UCSD-AML1 (cell line): Measurements from ENCODE around the gene CAPN10.
A peak's percentile ranks its signal among the peaks of the same experiment; 100 is the strongest.

ENCODE experiments used
- DNase-seq: peaks from one replicate; lab custom pipeline; 2025; ENCODE audit not compliant: unreplicated experiment; lab: John Stamatoyannopoulos, UW

Gene CAPN10

DNA sequence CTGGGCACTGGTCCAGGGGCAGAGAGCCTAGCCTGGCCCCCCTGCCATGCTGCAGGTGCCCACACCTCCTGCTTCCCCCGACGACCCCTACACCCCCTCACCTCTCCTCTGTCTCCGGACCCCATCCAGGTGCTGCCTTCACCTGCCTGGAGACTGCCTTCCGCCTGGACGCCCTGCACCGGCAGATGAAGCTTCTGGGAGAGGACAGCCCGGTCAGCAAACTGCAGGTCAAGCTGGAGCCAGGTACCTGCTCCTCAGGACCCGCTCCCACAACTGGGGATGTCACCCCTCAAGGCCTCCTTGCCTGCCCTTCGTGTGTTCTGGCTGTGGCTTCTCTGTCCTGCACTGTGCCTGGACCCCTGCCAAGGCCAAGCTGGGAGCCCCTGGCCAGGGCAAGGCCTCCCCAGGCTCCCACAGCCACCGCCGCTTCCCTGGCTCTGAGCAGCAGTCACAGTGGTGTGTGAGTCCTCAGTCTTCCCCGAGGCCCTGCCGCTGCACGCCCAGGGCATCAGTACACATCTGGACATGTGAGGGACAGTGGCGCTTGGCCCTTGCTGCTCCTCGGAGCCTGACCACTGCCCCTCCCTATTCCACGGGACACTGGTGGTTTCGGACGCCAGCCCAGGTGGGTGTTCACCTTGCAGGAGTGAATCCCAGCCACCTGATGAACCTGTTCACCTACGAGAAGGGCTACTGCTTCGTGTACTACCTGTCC lies 12.0 kb upstream of the CAPN10 start:
- no peak for DNase-seq

GRCh38 chr2:240575101-240575965 lies 11.2 kb upstream of the CAPN10 start:
- DNase-seq: no peak

GRCh38 chr2:240576036-240576435 lies 10.5 kb upstream of the CAPN10 start:
- no peak for DNase-seq

DNA sequence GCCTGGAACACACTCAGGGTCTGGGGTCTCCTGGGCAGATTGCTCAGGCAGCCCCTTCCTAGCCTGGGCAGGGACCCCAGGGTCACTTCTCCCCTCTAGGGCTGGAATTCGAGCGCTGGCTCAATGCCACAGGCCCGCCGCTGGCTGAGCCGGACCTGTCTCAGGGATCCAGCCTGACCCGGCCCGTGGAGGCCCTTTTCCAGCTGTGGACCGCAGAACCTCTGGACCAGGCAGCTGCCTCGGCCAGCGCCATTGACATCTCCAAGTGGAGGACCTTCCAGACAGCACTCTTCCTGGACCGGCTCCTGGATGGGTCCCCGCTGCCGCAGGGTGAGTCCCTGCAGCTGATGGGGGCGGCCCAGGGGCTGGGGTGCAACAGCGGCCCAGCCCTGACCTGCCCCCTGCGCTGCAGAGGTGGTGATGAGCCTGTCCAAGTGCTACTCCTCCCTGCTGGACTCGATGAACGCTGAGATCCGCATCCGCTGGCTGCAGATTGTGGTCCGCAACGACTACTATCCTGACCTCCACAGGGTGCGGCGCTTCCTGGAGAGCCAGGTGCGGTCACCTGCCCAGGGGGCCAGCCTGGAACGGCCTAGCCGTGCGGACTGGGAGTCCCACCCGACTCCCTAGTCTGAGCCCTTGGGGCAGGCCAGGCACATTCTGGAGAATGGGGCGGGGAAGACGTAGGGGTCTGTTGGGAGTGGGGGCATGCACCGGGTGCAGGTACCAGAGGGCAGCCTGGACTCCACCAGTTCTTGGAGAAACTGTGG lies 9.9 kb upstream of the CAPN10 start:
- no peak for DNase-seq

- DNase-seq: no peak
These were observed 9.0 kb upstream of the CAPN10 start for GRCh38 chr2:240577281-240578109.

- DNase-seq: no peak
These were observed 8.5 kb upstream of the CAPN10 start for GRCh38 chr2:240578110-240578450.

DNA sequence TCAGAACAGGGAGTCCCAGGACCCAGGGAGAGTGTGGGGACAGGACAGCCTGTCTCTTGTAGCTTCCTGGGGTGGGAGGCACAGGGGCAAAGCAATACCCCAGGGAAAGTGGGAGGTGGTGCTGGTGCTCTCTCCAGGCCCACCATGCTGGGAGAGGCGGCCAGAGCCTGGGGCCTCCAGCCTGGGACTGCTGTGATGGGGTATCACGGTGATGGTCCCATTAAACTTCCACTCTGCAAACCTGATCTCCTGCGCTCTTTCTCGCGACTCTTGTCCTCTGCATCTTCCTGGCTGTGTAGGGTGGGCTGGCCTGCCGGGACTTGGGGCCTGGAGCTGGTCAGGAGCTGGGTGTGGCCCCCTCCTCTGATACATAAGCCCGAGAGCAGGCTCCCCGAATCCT lies 8.0 kb upstream of the CAPN10 start:
- DNase-seq: no peak

GRCh38 chr2:240579071-240579762 lies 7.3 kb upstream of the CAPN10 start:
- no peak for DNase-seq

- DNase-seq: no peak
These were observed 6.5 kb upstream of the CAPN10 start for GRCh38 chr2:240579771-240580614.

DNA sequence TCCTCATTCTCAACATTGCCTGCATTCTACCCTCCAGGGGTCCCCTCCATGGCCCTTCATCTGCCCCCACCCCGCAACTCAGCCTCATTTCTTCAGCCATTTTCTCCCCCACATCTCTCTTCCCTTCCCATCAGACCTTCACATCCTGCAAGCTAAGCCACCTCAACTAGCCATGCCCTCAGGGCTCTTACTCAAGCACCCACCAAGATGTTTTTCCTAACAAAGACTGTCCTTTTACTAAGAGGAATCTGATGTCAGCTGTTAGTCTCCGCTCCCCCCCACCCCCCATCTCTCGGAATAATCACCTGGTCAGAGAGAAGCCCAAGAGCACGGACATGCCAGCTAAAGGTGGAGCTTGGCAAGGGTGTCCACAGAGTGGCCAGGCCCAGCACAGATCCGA lies 4.7 kb upstream of the CAPN10 start:
- no peak for DNase-seq

DNA sequence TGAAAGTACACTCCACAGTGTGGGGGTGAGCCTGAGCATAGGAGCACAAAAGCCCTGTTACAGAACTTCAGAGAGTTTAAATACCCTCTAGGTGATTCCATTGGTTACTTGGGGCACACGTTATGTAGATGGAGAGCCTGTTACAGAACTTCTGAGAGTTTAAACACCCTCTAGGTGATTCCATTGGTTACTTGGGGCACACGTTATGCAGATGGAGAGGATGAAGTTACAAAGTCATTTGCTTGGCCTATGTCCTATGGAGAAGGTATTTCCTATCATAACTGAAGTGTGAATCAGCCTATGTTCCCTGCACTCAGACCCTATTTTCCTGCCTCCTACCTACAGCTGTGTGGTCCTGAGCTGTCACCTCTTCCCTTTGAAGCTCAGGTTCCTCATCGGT lies 3.8 kb upstream of the CAPN10 start:
- no peak for DNase-seq

- DNase-seq: no peak
These were observed 2.8 kb upstream of the CAPN10 start for GRCh38 chr2:240583774-240584173.

DNA sequence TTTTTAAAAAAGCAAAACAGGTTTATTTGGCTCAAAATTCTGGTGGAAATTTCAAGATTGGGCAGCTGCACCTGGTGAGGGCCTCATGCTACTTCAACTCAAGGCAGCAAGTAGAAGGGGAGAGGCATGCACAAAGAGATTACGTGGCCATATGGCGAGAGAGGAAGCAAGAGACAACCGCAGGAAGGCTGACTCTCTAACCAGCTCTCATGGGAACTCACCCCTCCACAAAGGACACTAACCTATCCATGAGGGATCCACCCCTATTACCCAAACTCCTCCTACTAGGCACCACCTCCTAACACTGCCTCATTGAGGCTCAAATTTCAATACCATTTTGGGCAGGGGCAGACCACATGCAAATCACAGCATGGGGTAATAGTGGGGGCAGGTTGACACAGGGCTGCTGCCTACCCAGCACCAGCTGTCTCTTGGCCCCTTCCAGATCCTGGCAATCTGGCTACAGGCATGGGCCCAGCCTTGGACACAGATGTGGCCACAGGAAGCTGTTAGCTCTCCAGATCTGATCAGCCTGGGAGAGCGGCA lies 2.0 kb upstream of the CAPN10 start:
- DNase-seq: peak; percentile 55

GRCh38 chr2:240585101-240585500 lies 1.4 kb upstream of the CAPN10 start:
- DNase-seq: no peak

GRCh38 chr2:240585681-240586197 lies 795 bp upstream of the CAPN10 start:
- DNase-seq: no peak

- DNase-seq: no peak
These were observed 626 bp downstream of the CAPN10 start for GRCh38 chr2:240586919-240587800.

DNA sequence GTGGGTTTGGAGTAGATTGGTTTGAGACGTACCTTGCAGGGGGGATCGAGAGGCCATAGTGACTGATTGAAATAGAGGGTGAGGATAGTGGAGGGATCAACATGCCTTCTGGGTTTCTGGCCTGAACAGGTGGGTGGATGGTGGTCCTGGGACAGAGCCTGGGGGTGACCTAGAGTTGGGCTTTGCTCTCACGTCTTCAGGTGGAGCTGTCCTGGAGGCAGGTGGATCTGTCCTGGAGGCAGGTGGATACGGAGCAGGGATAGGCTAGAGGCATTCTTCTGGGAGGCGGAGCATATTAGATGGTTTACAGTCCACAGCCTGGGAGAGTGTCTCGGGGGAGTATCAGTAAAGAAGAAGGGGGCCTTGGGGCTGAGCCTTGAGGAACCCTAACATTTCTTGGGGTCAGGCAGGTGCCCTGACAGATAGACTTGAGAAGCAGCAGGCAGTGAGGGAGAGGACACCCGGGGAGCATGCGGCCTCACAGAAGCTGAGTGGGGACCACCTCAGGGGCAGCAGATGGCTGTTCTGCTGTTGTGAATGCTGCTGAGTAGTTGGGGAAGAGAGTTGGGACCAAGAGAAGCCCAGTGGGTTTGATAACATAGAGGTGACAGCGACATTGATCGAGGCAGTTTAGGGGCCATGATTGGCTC lies 1.6 kb downstream of the CAPN10 start:
- DNase-seq: no peak
